GOT3 (cell line): ENCODE data around the gene PARD3.
"Not testable (repeated sequence)": the region's sequence is repeated elsewhere in the genome, so short reads cannot be mapped to it uniquely, and the experiment has no call there.

Experiments used
- DNase-seq: peaks from one replicate; lab custom pipeline; 2025; ENCODE audit warnings: mixed read lengths; lab: John Stamatoyannopoulos, UW

Gene PARD3

GRCh38 chr10:34420795-34421194 is 394.3 kb downstream of the PARD3 start:
- no peak for DNase-seq

GRCh38 chr10:34420273-34420672 is 394.8 kb downstream of the PARD3 start:
- DNase-seq, result no peak

- DNase-seq, result no peak
Measured at GRCh38 chr10:34415039-34415438, 400.1 kb downstream of the PARD3 start.

- no peak for DNase-seq
Measured at GRCh38 chr10:34413756-34414587, 401.1 kb downstream of the PARD3 start.

- no peak for DNase-seq
Measured at GRCh38 chr10:34413214-34413613, 401.9 kb downstream of the PARD3 start.

GRCh38 chr10:34408956-34409355 is 406.1 kb downstream of the PARD3 start:
- DNase-seq, result no peak

- no peak for DNase-seq
Measured at GRCh38 chr10:34408381-34408780, 406.7 kb downstream of the PARD3 start.

- no peak for DNase-seq
Measured at GRCh38 chr10:34407324-34407805, 407.7 kb downstream of the PARD3 start.

GRCh38 chr10:34406463-34407323 is 408.4 kb downstream of the PARD3 start:
- no peak for DNase-seq

GRCh38 chr10:34405611-34406462 is 409.3 kb downstream of the PARD3 start:
- DNase-seq, result no peak

- DNase-seq, result no peak
Measured at GRCh38 chr10:34403512-34403911, 411.6 kb downstream of the PARD3 start.

GRCh38 chr10:34400075-34400474 is 415.0 kb downstream of the PARD3 start:
- no peak for DNase-seq

- DNase-seq, result no peak
Measured at GRCh38 chr10:34399013-34399412, 416.1 kb downstream of the PARD3 start.

GRCh38 chr10:34397324-34397723 is 417.8 kb downstream of the PARD3 start:
- no peak for DNase-seq

- DNase-seq, result no peak
Measured at GRCh38 chr10:34396663-34397062, 418.4 kb downstream of the PARD3 start.

GRCh38 chr10:34392641-34393170 is 422.4 kb downstream of the PARD3 start:
- no peak for DNase-seq

- DNase-seq, result not testable (repeated sequence)
Measured at GRCh38 chr10:34391168-34391567, 423.9 kb downstream of the PARD3 start.

- DNase-seq, result no peak
Measured at GRCh38 chr10:34389801-34390200, 425.3 kb downstream of the PARD3 start.

- no peak for DNase-seq
Measured at GRCh38 chr10:34386921-34387320, 428.2 kb downstream of the PARD3 start.

- no peak for DNase-seq
Measured at GRCh38 chr10:34384372-34384771, 430.7 kb downstream of the PARD3 start.

GRCh38 chr10:34382626-34383025 is 432.5 kb downstream of the PARD3 start:
- DNase-seq, result no peak

- DNase-seq, result no peak
Measured at GRCh38 chr10:34380856-34381255, 434.2 kb downstream of the PARD3 start.
